GM19438 (cell line): ENCODE measurements around the gene TRAPPC5.

Experiments used
- ATAC-seq: cut with Tn5 transposase; IDR thresholded peaks from one replicate; pipeline ENCODE4 v1.9.1; 2021; ENCODE audit warnings: low read depth; ENCODE audit not compliant: unreplicated experiment

TRAPPC5 gene

GRCh38 chr19:7674010-7675005 is 6.3 kb upstream of the TRAPPC5 start:
- ATAC-seq, result no peak

- ATAC-seq, result no peak
These were observed 4.3 kb upstream of the TRAPPC5 start for GRCh38 chr19:7676376-7676775.

- ATAC-seq, result no peak
These were observed 3.8 kb upstream of the TRAPPC5 start, which contains the start of gene MCEMP1 for GRCh38 chr19:7676854-7677253. Gene MCEMP1 (plus strand): TSS chr19:7677090. CDS start chr19:7677121, 31 bp downstream.

GRCh38 chr19:7677669-7678311 is 2.8 kb upstream of the TRAPPC5 start:
- ATAC-seq, result no peak

- ATAC-seq, result no peak
These were observed 1.5 kb upstream of the TRAPPC5 start for GRCh38 chr19:7678971-7679751.

- ATAC-seq, result no peak
These were observed 645 bp upstream of the TRAPPC5 start for GRCh38 chr19:7679771-7680605.

- ATAC-seq, result no peak
These were observed 924 bp downstream of the TRAPPC5 start for GRCh38 chr19:7681340-7682174.

GRCh38 chr19:7682175-7682855 is 1.7 kb downstream of the TRAPPC5 start:
- no peak for ATAC-seq

GRCh38 chr19:7685546-7686445 is 5.2 kb downstream of the TRAPPC5 start:
- no peak for ATAC-seq

- ATAC-seq, result no peak
These were observed 6.5 kb downstream of the TRAPPC5 start for GRCh38 chr19:7687177-7687576.

GRCh38 chr19:7689165-7689564 is 8.5 kb downstream of the TRAPPC5 start:
- no peak for ATAC-seq

GRCh38 chr19:7690779-7691258 is 10.2 kb downstream of the TRAPPC5 start:
- ATAC-seq, result no peak

GRCh38 chr19:7691497-7691896 is 10.9 kb downstream of the TRAPPC5 start:
- no peak for ATAC-seq

- no peak for ATAC-seq
These were observed 11.9 kb downstream of the TRAPPC5 start for GRCh38 chr19:7692417-7693088.

- ATAC-seq, result no peak
These were observed 13.9 kb downstream of the TRAPPC5 start for GRCh38 chr19:7694499-7694898.

- ATAC-seq, result no peak
These were observed 17.2 kb downstream of the TRAPPC5 start for GRCh38 chr19:7697721-7698287.

GRCh38 chr19:7698583-7698982 is 17.9 kb downstream of the TRAPPC5 start:
- no peak for ATAC-seq
